Uterus (tissue), 4 donors: Measurements from ENCODE around the gene LILRB5. TPM values are rescaled to one million over a fixed set of nuclear protein-coding genes. Genes with fewer than 3 reads are reported as not detected.
"Not testable (repeated sequence)": the region's sequence is repeated elsewhere in the genome, so short reads cannot be mapped to it uniquely, and the experiment has no call there.

ENCODE experiments used
- DNase-seq, 2 donors: peaks; one replicate each; pipeline ENCODE4 v3.0.0-alpha.2; 2019 to 2020
- H3K27ac ChIP-seq, 2 donors: fragments of 200-600 bp; sonication (generic); 1 replicate in 1 of 2; 2 replicates in 1 of 2; pipeline ENCODE4 v1.5.1; 2016 to 2018
- H3K27me3 ChIP-seq, 2 donors: fragments of 200-600 bp; sonication (generic); one replicate each; pipeline ENCODE4 v1.5.1; 2018 to 2019; ENCODE audit warnings: control low read depth in 1 of 2
- H3K36me3 ChIP-seq, 2 donors: fragments of 200-600 bp; sonication (generic); one replicate each; pipeline ENCODE4 v1.5.1; 2019; ENCODE audit warnings: control low read depth in 1 of 2
- H3K4me1 ChIP-seq, 2 donors: fragments of 200-600 bp; sonication (generic); one replicate each; pipeline ENCODE4 v1.5.1; 2018 to 2019; ENCODE audit warnings: control low read depth in 1 of 2
- H3K4me3 ChIP-seq, 2 donors: fragments of 200-600 bp; sonication (generic); 1 replicate in 1 of 2; 2 replicates in 1 of 2; pipeline ENCODE4 v1.5.1; 2018 to 2019; ENCODE audit warnings: mild to moderate bottlenecking in 1 of 2
- H3K9me3 ChIP-seq, 2 donors: fragments of 200-600 bp; sonication (generic); one replicate each; pipeline ENCODE4 v1.5.1; 2019; ENCODE audit warnings: control low read depth in 1 of 2
- CTCF ChIP-seq, 4 experiments: fragments of 200-600 bp in 2 of 4; fragments of 450-650 bp in 2 of 4; sonication (generic) in 2 of 4; IDR thresholded peaks; one replicate each; pipeline ENCODE4 v1.5.1; 2016 to 2019; ENCODE audit warnings: antibody characterized with exemption in 4 of 4, mild to moderate bottlenecking in 2 of 4, moderate library complexity in 1 of 4
- POLR2A ChIP-seq, 2 donors: fragments of 450-650 bp; IDR thresholded peaks; one replicate each; pipeline ENCODE4 v1.6.1; 2016; ENCODE audit warnings: antibody characterized with exemption in 2 of 2, mild to moderate bottlenecking in 1 of 2, moderate library complexity in 1 of 2
- intact Hi-C: fragments of 100-400 bp; cut with DNase I; formaldehyde crosslinking; loops from one replicate; pipeline ENCODE4 v1.15.1; 2023; ENCODE audit warnings: low total_unique reads
- total RNA-seq, 4 donors: library from RNA; depleted of rRNA in 3 of 4; stranded (reverse); fragments of >200 nt in 3 of 4; gene quantifications; one replicate each; pipeline versions ENCODE4 v1.1.0 to v1.2.4, GENCODE V29; 2014 to 2023
- donor health status: DM: yes; HTN: yes; CAD: no.

The LILRB5 gene
- total RNA-seq, 4 donors from 2014 or later = 3.2 to 3.7 (median 3.7) TPM; not detected in 1

GRCh38 chr19:54207983-54208783, 48.9 kb downstream of the LILRB5 start:
- peak in 1 of 2 donors; percentile 54 for DNase-seq
- Histone ChIP-seq H3K4me3 (no peak overlapping the region), H3K36me3 (no peaks in the 10 kb centered on the region), H3K4me1 (peaks cover 0 to 10% of the 10 kb centered on the region in 2 donors), H3K9me3 (no peaks in the 10 kb centered on the region), H3K27me3 (no peaks in the 10 kb centered on the region), H3K27ac (no peak overlapping the region)
- TF ChIP-seq CTCF (IDR thresholded peaks at IDR 0.05) = no peak
- TF ChIP-seq POLR2A (IDR thresholded peaks at IDR 0.05) = no peak
- intact Hi-C loops = no loop called here

GRCh38 chr19:54207676-54207982, 49.4 kb downstream of the LILRB5 start:
- Histone ChIP-seq H3K36me3 (no peaks in the 10 kb centered on the region), H3K4me1 (peaks cover 0 to 10% of the 10 kb centered on the region in 2 donors), H3K4me3 (no peak overlapping the region), H3K27me3 (no peaks in the 10 kb centered on the region), H3K9me3 (no peaks in the 10 kb centered on the region), H3K27ac (no peak overlapping the region)
- DNase-seq = no peak
- intact Hi-C loops = no loop called here
- no peak for TF ChIP-seq CTCF (IDR thresholded peaks at IDR 0.05)
- TF ChIP-seq POLR2A (IDR thresholded peaks at IDR 0.05) = no peak

- H3K27ac ChIP-seq, DNase-seq, H3K27me3 ChIP-seq, intact Hi-C loops, H3K36me3 ChIP-seq, H3K9me3 ChIP-seq, H3K4me3 ChIP-seq: not testable (repeated sequence)
- peaks cover 3 to 11% of the 10 kb centered on the region in 2 donors for H3K4me1 ChIP-seq
These were observed 49.9 kb downstream of the LILRB5 start for GRCh38 chr19:54207193-54207592.

- Histone ChIP-seq H3K36me3 (no peaks in the 10 kb centered on the region), H3K9me3 (no peaks in the 10 kb centered on the region), H3K27me3 (no peaks in the 10 kb centered on the region), H3K27ac (no peak overlapping the region), H3K4me1 (peaks cover 6 to 15% of the 10 kb centered on the region in 2 donors), H3K4me3 (no peak overlapping the region)
- TF ChIP-seq POLR2A (IDR thresholded peaks at IDR 0.05) = no peak
- TF ChIP-seq CTCF (IDR thresholded peaks at IDR 0.05) = no peak
- intact Hi-C loops = no loop called here
- no peak for DNase-seq
These were observed 50.3 kb downstream of the LILRB5 start for GRCh38 chr19:54206831-54207177.

- Histone ChIP-seq H3K9me3 (no peaks in the 10 kb centered on the region), H3K4me1 (peaks cover 6 to 18% of the 10 kb centered on the region in 2 donors), H3K36me3 (no peaks in the 10 kb centered on the region), H3K4me3 (no peak overlapping the region), H3K27me3 (no peaks in the 10 kb centered on the region), H3K27ac (no peak overlapping the region)
- no peak for DNase-seq
- intact Hi-C loops = no loop called here
- TF ChIP-seq CTCF (IDR thresholded peaks at IDR 0.05) (no peak), POLR2A (IDR thresholded peaks at IDR 0.05) (no peak)
These were observed 50.8 kb downstream of the LILRB5 start for GRCh38 chr19:54206030-54206830.
